ENCODE data around the gene PNLIPRP1. TPM values are rescaled to one million over a fixed set of nuclear protein-coding genes. Genes with fewer than 3 reads are reported as not detected.

PNLIPRP1 gene
- total RNA-seq, 1 donor, result not detected

- DNase-seq (ENCODE audit: insufficient read length, low spot score, missing footprints), result no peak
- Histone ChIP-seq H3K27me3 (ENCODE audit: insufficient read depth, low read length) (no peaks in the 10 kb centered on the region), H4K20me1 (ENCODE audit: insufficient read depth, low read length) (no peaks in the 10 kb centered on the region), H3K27ac (ENCODE audit: low read depth, low read length) (no peak overlapping the region), H3K4me3 (ENCODE audit: insufficient read depth, low read length) (no peak overlapping the region), H2AFZ (ENCODE audit: low read length) (no peak overlapping the region), H3K4me1 (ENCODE audit: insufficient read depth, low read length) (no peaks in the 10 kb centered on the region), H3K9me3 (ENCODE audit: low read depth, low read length) (no peaks in the 10 kb centered on the region), H3K36me3 (ENCODE audit: insufficient read depth, low read length) (no peaks in the 10 kb centered on the region), H3K79me2 (ENCODE audit: insufficient read depth, low read length) (no peaks in the 10 kb centered on the region), H3K4me2 (ENCODE audit: insufficient read depth, low read length) (no peak overlapping the region)
- no peak for TF ChIP-seq CTCF (IDR thresholded peaks at IDR 0.05; ENCODE audit: extremely low read depth, low read depth, low read length)
Observed at GRCh38 chr10:116593139-116593740, 2.5 kb downstream of the PNLIPRP1 start.

- no peak overlapping the region for H3K4me3 ChIP-seq (ENCODE audit: insufficient read depth, low read length)
- no peaks in the 10 kb centered on the region for H3K36me3 ChIP-seq (ENCODE audit: insufficient read depth, low read length)
- H3K4me2 ChIP-seq (ENCODE audit: insufficient read depth, low read length), result no peak overlapping the region
- H3K4me1 ChIP-seq (ENCODE audit: insufficient read depth, low read length), result no peaks in the 10 kb centered on the region
- no peaks in the 10 kb centered on the region for H3K27me3 ChIP-seq (ENCODE audit: insufficient read depth, low read length)
- TF ChIP-seq CTCF (IDR thresholded peaks at IDR 0.05; ENCODE audit: extremely low read depth, low read depth, low read length), result no peak
- no peaks in the 10 kb centered on the region for H4K20me1 ChIP-seq (ENCODE audit: insufficient read depth, low read length)
- DNase-seq (ENCODE audit: insufficient read length, low spot score, missing footprints), result no peak
- no peak overlapping the region for H2AFZ ChIP-seq (ENCODE audit: low read length)
- no peaks in the 10 kb centered on the region for H3K79me2 ChIP-seq (ENCODE audit: insufficient read depth, low read length)
- no peaks in the 10 kb centered on the region for H3K9me3 ChIP-seq (ENCODE audit: low read depth, low read length)
- H3K27ac ChIP-seq (ENCODE audit: low read depth, low read length), result no peak overlapping the region
Observed at GRCh38 chr10:116594525-116595035, 3.8 kb downstream of the PNLIPRP1 start.

GRCh38 chr10:116596062-116596461, 5.3 kb downstream of the PNLIPRP1 start:
- no peaks in the 10 kb centered on the region for H4K20me1 ChIP-seq (ENCODE audit: insufficient read depth, low read length)
- no peaks in the 10 kb centered on the region for H3K36me3 ChIP-seq (ENCODE audit: insufficient read depth, low read length)
- H3K79me2 ChIP-seq (ENCODE audit: insufficient read depth, low read length), result no peaks in the 10 kb centered on the region
- no peak overlapping the region for H3K4me3 ChIP-seq (ENCODE audit: insufficient read depth, low read length)
- H3K9me3 ChIP-seq (ENCODE audit: low read depth, low read length), result no peaks in the 10 kb centered on the region
- H3K4me1 ChIP-seq (ENCODE audit: insufficient read depth, low read length), result no peaks in the 10 kb centered on the region
- H3K27ac ChIP-seq (ENCODE audit: low read depth, low read length), result no peak overlapping the region
- DNase-seq (ENCODE audit: insufficient read length, low spot score, missing footprints), result no peak
- H2AFZ ChIP-seq (ENCODE audit: low read length), result no peak overlapping the region
- TF ChIP-seq CTCF (IDR thresholded peaks at IDR 0.05; ENCODE audit: extremely low read depth, low read depth, low read length), result no peak
- H3K4me2 ChIP-seq (ENCODE audit: insufficient read depth, low read length), result no peak overlapping the region
- no peaks in the 10 kb centered on the region for H3K27me3 ChIP-seq (ENCODE audit: insufficient read depth, low read length)

- no peaks in the 10 kb centered on the region for H3K4me1 ChIP-seq (ENCODE audit: insufficient read depth, low read length)
- H3K27me3 ChIP-seq (ENCODE audit: insufficient read depth, low read length), result no peaks in the 10 kb centered on the region
- no peak for TF ChIP-seq CTCF (IDR thresholded peaks at IDR 0.05; ENCODE audit: extremely low read depth, low read depth, low read length)
- H3K4me3 ChIP-seq (ENCODE audit: insufficient read depth, low read length), result no peak overlapping the region
- H2AFZ ChIP-seq (ENCODE audit: low read length), result no peak overlapping the region
- no peak overlapping the region for H3K27ac ChIP-seq (ENCODE audit: low read depth, low read length)
- no peaks in the 10 kb centered on the region for H3K9me3 ChIP-seq (ENCODE audit: low read depth, low read length)
- H3K4me2 ChIP-seq (ENCODE audit: insufficient read depth, low read length), result no peak overlapping the region
- H3K36me3 ChIP-seq (ENCODE audit: insufficient read depth, low read length), result no peaks in the 10 kb centered on the region
- no peaks in the 10 kb centered on the region for H3K79me2 ChIP-seq (ENCODE audit: insufficient read depth, low read length)
- no peak for DNase-seq (ENCODE audit: insufficient read length, low spot score, missing footprints)
- no peaks in the 10 kb centered on the region for H4K20me1 ChIP-seq (ENCODE audit: insufficient read depth, low read length)
Observed at GRCh38 chr10:116597543-116597942, 6.8 kb downstream of the PNLIPRP1 start.

Data from osteoblast (primary cell).